AG04450 (cell line): ENCODE results near the gene HMG20A. TPM values are rescaled to one million over a fixed set of nuclear protein-coding genes. Genes with fewer than 3 reads are reported as not detected.
A peak's percentile ranks its signal among the peaks of the same experiment; 100 is the strongest.

Experiments used
- CTCF ChIA-PET: fragments of 300-600, 350-600 bp; formaldehyde crosslinking; extraction: SDS; loops from one replicate; lab custom pipeline; 2022; ENCODE audit warnings: antibody characterized with exemption, inconsistent platforms; lab: Charles Lee
- POLR2A ChIA-PET: fragments of 350-600 bp; formaldehyde crosslinking; extraction: SDS; loops from one replicate; lab custom pipeline; 2021; ENCODE audit warnings: antibody characterized with exemption, inconsistent platforms; lab: Yijun Ruan, JAX
- DNase-seq: peaks from one replicate; pipeline ENCODE4 v3.0.0-alpha.2; 2011; ENCODE audit warnings: low read depth, low spot score
- H3K27ac ChIP-seq: one replicate; pipeline ENCODE4 v1.5.1; 2012; ENCODE audit warnings: low read depth, low read length, control low read depth
- H3K27me3 ChIP-seq: one replicate; pipeline ENCODE4 v1.6.0; 2012; ENCODE audit warnings: low read length; ENCODE audit not compliant: control insufficient read depth, insufficient read depth
- H3K4me3 ChIP-seq: 2 replicates; pipeline ENCODE4 v1.5.1; 2011; ENCODE audit warnings: mild to moderate bottlenecking, low read depth, low read length, control low read depth
- H3K9me3 ChIP-seq: 2 replicates; pipeline ENCODE4 v1.5.1; 2012; ENCODE audit warnings: low read length; ENCODE audit not compliant: control insufficient read depth, insufficient read depth
- polyA plus RNA-seq: library from polyadenylated mRNA; depleted of rRNA; stranded (reverse); fragments of >200 nt; gene quantifications from 2 replicates; pipeline ENCODE4 v1.2.3, GENCODE V29; 2011
- TF ChIP-seq, protein P1 (sequence below): IDR thresholded peaks from 2 replicates; pipeline ENCODE4 v1.5.1; 2011; ENCODE audit warnings: low read depth, low read length, control low read depth, inconsistent platforms

The HMG20A gene
- polyA plus RNA-seq, 1 experiment: 62.5 TPM

- TF ChIP-seq, protein P1, sequence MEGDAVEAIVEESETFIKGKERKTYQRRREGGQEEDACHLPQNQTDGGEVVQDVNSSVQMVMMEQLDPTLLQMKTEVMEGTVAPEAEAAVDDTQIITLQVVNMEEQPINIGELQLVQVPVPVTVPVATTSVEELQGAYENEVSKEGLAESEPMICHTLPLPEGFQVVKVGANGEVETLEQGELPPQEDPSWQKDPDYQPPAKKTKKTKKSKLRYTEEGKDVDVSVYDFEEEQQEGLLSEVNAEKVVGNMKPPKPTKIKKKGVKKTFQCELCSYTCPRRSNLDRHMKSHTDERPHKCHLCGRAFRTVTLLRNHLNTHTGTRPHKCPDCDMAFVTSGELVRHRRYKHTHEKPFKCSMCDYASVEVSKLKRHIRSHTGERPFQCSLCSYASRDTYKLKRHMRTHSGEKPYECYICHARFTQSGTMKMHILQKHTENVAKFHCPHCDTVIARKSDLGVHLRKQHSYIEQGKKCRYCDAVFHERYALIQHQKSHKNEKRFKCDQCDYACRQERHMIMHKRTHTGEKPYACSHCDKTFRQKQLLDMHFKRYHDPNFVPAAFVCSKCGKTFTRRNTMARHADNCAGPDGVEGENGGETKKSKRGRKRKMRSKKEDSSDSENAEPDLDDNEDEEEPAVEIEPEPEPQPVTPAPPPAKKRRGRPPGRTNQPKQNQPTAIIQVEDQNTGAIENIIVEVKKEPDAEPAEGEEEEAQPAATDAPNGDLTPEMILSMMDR: no peak
- no peak overlapping the region for H3K27ac ChIP-seq
- ChIA-PET CTCF (no interaction called here), POLR2A (no interaction called here)
- DNase-seq: no peak
- no peak overlapping the region for H3K4me3 ChIP-seq
- H3K9me3 ChIP-seq: no peaks in the 10 kb centered on the region
- H3K27me3 ChIP-seq: peaks cover 2% of the 10 kb centered on the region
Measured at GRCh38 chr15:77521206-77521605, 100.5 kb downstream of the HMG20A start.

DNA sequence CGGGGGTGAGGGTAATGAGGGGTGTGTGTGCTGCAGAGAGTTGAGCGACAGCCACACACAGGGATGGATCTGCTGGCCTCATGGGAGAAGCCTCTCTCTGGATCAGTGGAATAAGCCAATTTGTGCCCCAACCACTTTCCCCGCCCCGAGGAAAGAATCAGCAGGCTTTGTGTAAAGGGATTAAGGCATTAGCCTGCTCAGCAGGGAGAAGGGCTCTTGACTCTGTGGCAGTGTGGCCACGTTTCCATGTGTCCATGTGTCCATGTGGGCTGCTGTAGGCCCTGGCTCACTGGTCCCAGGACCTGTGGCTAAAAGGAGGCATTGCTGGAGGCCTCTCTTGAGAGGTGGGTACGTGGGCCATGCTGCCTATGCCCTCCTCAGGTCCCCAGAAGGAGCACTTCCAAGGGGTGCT, 104.7 kb downstream of the HMG20A start:
- POLR2A ChIA-PET: no interaction called here
- CTCF ChIA-PET: interaction anchor here (4.0 kb wide), 1 partner anchor 17 kb away, joined by 15 read pairs; no protein-coding TSS in a partner anchor

GRCh38 chr15:77525907-77526594, 105.4 kb downstream of the HMG20A start:
- DNase-seq: no peak
- Histone ChIP-seq H3K4me3 (no peak overlapping the region), H3K9me3 (no peaks in the 10 kb centered on the region; the same call in 1 of the 2 replicates), H3K27ac (no peak overlapping the region), H3K27me3 (no peaks in the 10 kb centered on the region)
- TF ChIP-seq, protein P1: no peak
- ChIA-PET CTCF (interaction anchor here (4.0 kb wide), 1 partner anchor 17 kb away, joined by 15 read pairs; no protein-coding TSS in a partner anchor), POLR2A (interaction anchor here (1.2 kb wide), 1 partner anchor 29 kb away, joined by 4 read pairs; no protein-coding TSS in a partner anchor)

More for the DNA sequence above, 104.7 kb downstream of the HMG20A start:
- Histone ChIP-seq H3K4me3 (no peak overlapping the region), H3K9me3 (no peaks in the 10 kb centered on the region; the same call in 1 of the 2 replicates), H3K27me3 (no peaks in the 10 kb centered on the region), H3K27ac (no peak overlapping the region)
- TF ChIP-seq, protein P1: no peak
- DNase-seq: no peak

DNA sequence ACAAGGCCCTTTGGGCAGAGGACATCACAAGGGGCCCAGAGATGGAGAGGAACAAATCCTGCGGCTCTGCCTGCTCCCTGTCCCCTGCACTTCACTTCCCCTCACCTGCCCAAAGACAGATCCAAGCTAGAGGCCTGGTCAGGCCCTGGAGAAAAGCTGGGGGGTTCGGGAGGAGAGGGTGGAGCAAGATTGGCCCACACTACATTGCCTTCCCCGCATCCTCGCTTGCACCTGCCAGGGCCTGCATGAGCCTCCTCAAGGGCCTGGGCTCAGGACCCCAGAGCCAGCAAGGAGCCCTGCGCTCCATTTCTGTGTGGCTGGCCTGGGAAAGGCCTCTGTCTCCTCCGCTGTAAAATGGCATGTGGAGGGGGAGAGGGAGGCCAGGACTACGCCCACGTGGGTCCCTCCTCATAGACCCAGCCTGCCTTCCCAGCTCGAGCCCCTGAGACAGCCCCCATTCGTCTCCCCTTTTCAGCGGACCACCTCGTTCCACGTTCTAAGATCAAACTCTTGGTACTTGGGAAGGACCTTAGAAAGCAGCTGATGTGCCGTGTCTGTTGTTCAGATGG, 106.0 kb downstream of the HMG20A start:
- ChIA-PET POLR2A (interaction anchor here (1.2 kb wide), 1 partner anchor 30 kb away, joined by 4 read pairs; no protein-coding TSS in a partner anchor), CTCF (interaction anchor here (4.0 kb wide), 1 partner anchor 16 kb away, joined by 15 read pairs; no protein-coding TSS in a partner anchor)
- Histone ChIP-seq H3K4me3 (no peak overlapping the region), H3K9me3 (no peaks in the 10 kb centered on the region; the same call in 1 of the 2 replicates), H3K27ac (peak overlapping the region; percentile 70), H3K27me3 (peaks cover 3% of the 10 kb centered on the region)
- no peak for DNase-seq
- TF ChIP-seq, protein P1: no peak
